ENCODE measurements around the gene BPHL.
"Not testable (repeated sequence)": the region's sequence is repeated elsewhere in the genome, so short reads cannot be mapped to it uniquely, and the experiment has no call there.

BPHL gene

GRCh38 chr6:3118353-3119039, at the start of gene BPHL:
Gene BPHL, plus strand, starts transcription at chr6:3118711. Its CDS starts 30 bp downstream, at chr6:3118741.
- no peaks in the 10 kb centered on the region for H3K27me3 ChIP-seq (ENCODE audit: control insufficient read depth, insufficient read depth, low read length)
- no peaks in the 10 kb centered on the region for H3K36me3 ChIP-seq (ENCODE audit: control insufficient read depth, insufficient read depth, low read length)
- DNase-seq (ENCODE audit: low read depth, low spot score) = peak; percentile 82
- H3K4me3 ChIP-seq (ENCODE audit: low read length) = peak within 1 kb of the TSS; percentile 63
- no peak within 1 kb of the TSS for H3K27ac ChIP-seq (ENCODE audit: low read length)
- no peaks in the 10 kb centered on the region for H3K9me3 ChIP-seq (ENCODE audit: control insufficient read depth, insufficient read depth, low read length)
- no peaks in the 10 kb centered on the region for H3K4me1 ChIP-seq (ENCODE audit: control insufficient read depth, insufficient read depth, low read length)
- no CpG with 5 or more reads among the region's 89 CpGs for WGBS (ENCODE audit: insufficient coverage, insufficient read length)

GRCh38 chr6:3071568-3071967, 46.9 kb upstream of the BPHL start:
- peaks cover 3% of the 10 kb centered on the region for H3K4me1 ChIP-seq (ENCODE audit: control insufficient read depth, insufficient read depth, low read length)
- WGBS (ENCODE audit: insufficient coverage, insufficient read length) = no CpG with 5 or more reads among the region's 2 CpGs
- no peak for DNase-seq (ENCODE audit: low read depth, low spot score)
- H3K27ac ChIP-seq (ENCODE audit: low read length) = no peak overlapping the region
- H3K27me3 ChIP-seq (ENCODE audit: control insufficient read depth, insufficient read depth, low read length) = no peaks in the 10 kb centered on the region
- no peaks in the 10 kb centered on the region for H3K36me3 ChIP-seq (ENCODE audit: control insufficient read depth, insufficient read depth, low read length)
- no peak overlapping the region for H3K4me3 ChIP-seq (ENCODE audit: low read length)
- H3K9me3 ChIP-seq (ENCODE audit: control insufficient read depth, insufficient read depth, low read length) = no peaks in the 10 kb centered on the region

- no CpG with 5 or more reads among the region's 7 CpGs for WGBS (ENCODE audit: insufficient coverage, insufficient read length)
- Histone ChIP-seq H3K4me3 (ENCODE audit: low read length) (no peak overlapping the region), H3K9me3 (ENCODE audit: control insufficient read depth, insufficient read depth, low read length) (no peaks in the 10 kb centered on the region), H3K27ac (ENCODE audit: low read length) (no peak overlapping the region), H3K36me3 (ENCODE audit: control insufficient read depth, insufficient read depth, low read length) (peaks cover 7% of the 10 kb centered on the region; the same call in 1 of the 2 replicates), H3K27me3 (ENCODE audit: control insufficient read depth, insufficient read depth, low read length) (no peaks in the 10 kb centered on the region), H3K4me1 (ENCODE audit: control insufficient read depth, insufficient read depth, low read length) (peaks cover 7% of the 10 kb centered on the region)
- no peak for DNase-seq (ENCODE audit: low read depth, low spot score)
Measured at GRCh38 chr6:3072798-3073197, 45.7 kb upstream of the BPHL start.

GRCh38 chr6:3073382-3073781, 45.1 kb upstream of the BPHL start:
- no peak overlapping the region for H3K27ac ChIP-seq (ENCODE audit: low read length)
- H3K36me3 ChIP-seq (ENCODE audit: control insufficient read depth, insufficient read depth, low read length) = peaks cover 7% of the 10 kb centered on the region; the same call in 1 of the 2 replicates
- no CpG with 5 or more reads among the region's 11 CpGs for WGBS (ENCODE audit: insufficient coverage, insufficient read length)
- no peaks in the 10 kb centered on the region for H3K9me3 ChIP-seq (ENCODE audit: control insufficient read depth, insufficient read depth, low read length)
- no peaks in the 10 kb centered on the region for H3K27me3 ChIP-seq (ENCODE audit: control insufficient read depth, insufficient read depth, low read length)
- H3K4me1 ChIP-seq (ENCODE audit: control insufficient read depth, insufficient read depth, low read length) = peaks cover 7% of the 10 kb centered on the region
- DNase-seq (ENCODE audit: low read depth, low spot score) = no peak
- no peak overlapping the region for H3K4me3 ChIP-seq (ENCODE audit: low read length)

- no peak for DNase-seq (ENCODE audit: low read depth, low spot score)
- peaks cover 7% of the 10 kb centered on the region for H3K4me1 ChIP-seq (ENCODE audit: control insufficient read depth, insufficient read depth, low read length)
- H3K4me3 ChIP-seq (ENCODE audit: low read length) = no peak overlapping the region
- peaks cover 7% of the 10 kb centered on the region; the same call in 1 of the 2 replicates for H3K36me3 ChIP-seq (ENCODE audit: control insufficient read depth, insufficient read depth, low read length)
- no peaks in the 10 kb centered on the region for H3K9me3 ChIP-seq (ENCODE audit: control insufficient read depth, insufficient read depth, low read length)
- peak overlapping the region; percentile 83 for H3K27ac ChIP-seq (ENCODE audit: low read length)
- WGBS (ENCODE audit: insufficient coverage, insufficient read length) = no CpG with 5 or more reads among the region's 4 CpGs
- H3K27me3 ChIP-seq (ENCODE audit: control insufficient read depth, insufficient read depth, low read length) = no peaks in the 10 kb centered on the region
Measured at GRCh38 chr6:3075772-3076113, 42.8 kb upstream of the BPHL start.

GRCh38 chr6:3076320-3076719, 42.2 kb upstream of the BPHL start:
- no peaks in the 10 kb centered on the region for H3K9me3 ChIP-seq (ENCODE audit: control insufficient read depth, insufficient read depth, low read length)
- no CpG with 5 or more reads among the region's 3 CpGs for WGBS (ENCODE audit: insufficient coverage, insufficient read length)
- peaks cover 7% of the 10 kb centered on the region for H3K4me1 ChIP-seq (ENCODE audit: control insufficient read depth, insufficient read depth, low read length)
- no peaks in the 10 kb centered on the region for H3K27me3 ChIP-seq (ENCODE audit: control insufficient read depth, insufficient read depth, low read length)
- H3K27ac ChIP-seq (ENCODE audit: low read length) = peak overlapping the region; percentile 83
- no peak overlapping the region for H3K4me3 ChIP-seq (ENCODE audit: low read length)
- no peak for DNase-seq (ENCODE audit: low read depth, low spot score)
- peaks cover 9% of the 10 kb centered on the region; the same call in 1 of the 2 replicates for H3K36me3 ChIP-seq (ENCODE audit: control insufficient read depth, insufficient read depth, low read length)

GRCh38 chr6:3077430-3077829, 41.1 kb upstream of the BPHL start:
- no peak overlapping the region for H3K27ac ChIP-seq (ENCODE audit: low read length)
- peaks cover 9% of the 10 kb centered on the region; the same call in 1 of the 2 replicates for H3K36me3 ChIP-seq (ENCODE audit: control insufficient read depth, insufficient read depth, low read length)
- peaks cover 7% of the 10 kb centered on the region for H3K4me1 ChIP-seq (ENCODE audit: control insufficient read depth, insufficient read depth, low read length)
- H3K9me3 ChIP-seq (ENCODE audit: control insufficient read depth, insufficient read depth, low read length) = no peaks in the 10 kb centered on the region
- no peak for DNase-seq (ENCODE audit: low read depth, low spot score)
- no peaks in the 10 kb centered on the region for H3K27me3 ChIP-seq (ENCODE audit: control insufficient read depth, insufficient read depth, low read length)
- no peak overlapping the region for H3K4me3 ChIP-seq (ENCODE audit: low read length)
- no CpG with 5 or more reads among the region's 9 CpGs for WGBS (ENCODE audit: insufficient coverage, insufficient read length)

- not testable (repeated sequence) for H3K4me1 ChIP-seq (ENCODE audit: control insufficient read depth, insufficient read depth, low read length); DNase-seq (ENCODE audit: low read depth, low spot score); H3K4me3 ChIP-seq (ENCODE audit: low read length); H3K9me3 ChIP-seq (ENCODE audit: control insufficient read depth, insufficient read depth, low read length); H3K27ac ChIP-seq (ENCODE audit: low read length); H3K27me3 ChIP-seq (ENCODE audit: control insufficient read depth, insufficient read depth, low read length)
- peaks cover 22% of the 10 kb centered on the region for H3K36me3 ChIP-seq (ENCODE audit: control insufficient read depth, insufficient read depth, low read length)
- WGBS (ENCODE audit: insufficient coverage, insufficient read length) = no CpG with 5 or more reads among the region's 8 CpGs
Measured at GRCh38 chr6:3078952-3079351, 39.6 kb upstream of the BPHL start.

GRCh38 chr6:3079682-3080081, 38.8 kb upstream of the BPHL start:
- H3K4me3 ChIP-seq (ENCODE audit: low read length) = no peak overlapping the region
- no CpG with 5 or more reads among the region's 1 CpG for WGBS (ENCODE audit: insufficient coverage, insufficient read length)
- H3K36me3 ChIP-seq (ENCODE audit: control insufficient read depth, insufficient read depth, low read length) = peaks cover 25% of the 10 kb centered on the region
- no peak for DNase-seq (ENCODE audit: low read depth, low spot score)
- H3K4me1 ChIP-seq (ENCODE audit: control insufficient read depth, insufficient read depth, low read length) = peaks cover 3% of the 10 kb centered on the region; the same call in 1 of the 2 replicates
- H3K27me3 ChIP-seq (ENCODE audit: control insufficient read depth, insufficient read depth, low read length) = no peaks in the 10 kb centered on the region
- no peaks in the 10 kb centered on the region for H3K9me3 ChIP-seq (ENCODE audit: control insufficient read depth, insufficient read depth, low read length)
- no peak overlapping the region for H3K27ac ChIP-seq (ENCODE audit: low read length)

GRCh38 chr6:3081960-3082359, 36.6 kb upstream of the BPHL start:
- no CpG with 5 or more reads among the region's 5 CpGs for WGBS (ENCODE audit: insufficient coverage, insufficient read length)
- Histone ChIP-seq H3K9me3 (ENCODE audit: control insufficient read depth, insufficient read depth, low read length) (no peaks in the 10 kb centered on the region), H3K27ac (ENCODE audit: low read length) (no peak overlapping the region), H3K4me3 (ENCODE audit: low read length) (no peak overlapping the region), H3K36me3 (ENCODE audit: control insufficient read depth, insufficient read depth, low read length) (peaks cover 34% of the 10 kb centered on the region), H3K4me1 (ENCODE audit: control insufficient read depth, insufficient read depth, low read length) (peaks cover 3% of the 10 kb centered on the region; the same call in 1 of the 2 replicates), H3K27me3 (ENCODE audit: control insufficient read depth, insufficient read depth, low read length) (no peaks in the 10 kb centered on the region)
- DNase-seq (ENCODE audit: low read depth, low spot score) = no peak

- Histone ChIP-seq H3K4me3 (ENCODE audit: low read length) (no peak overlapping the region), H3K27me3 (ENCODE audit: control insufficient read depth, insufficient read depth, low read length) (no peaks in the 10 kb centered on the region), H3K36me3 (ENCODE audit: control insufficient read depth, insufficient read depth, low read length) (peaks cover 48% of the 10 kb centered on the region), H3K27ac (ENCODE audit: low read length) (no peak overlapping the region), H3K9me3 (ENCODE audit: control insufficient read depth, insufficient read depth, low read length) (peaks cover 16% of the 10 kb centered on the region), H3K4me1 (ENCODE audit: control insufficient read depth, insufficient read depth, low read length) (no peaks in the 10 kb centered on the region)
- WGBS (ENCODE audit: insufficient coverage, insufficient read length) = no CpG with 5 or more reads among the region's 4 CpGs
- DNase-seq (ENCODE audit: low read depth, low spot score) = no peak
Measured at GRCh38 chr6:3085074-3085473, 33.4 kb upstream of the BPHL start.
